HG03025 (cell line): ENCODE data around the gene IKBKG.
"Not testable (repeated sequence)": the region's sequence is repeated elsewhere in the genome, so short reads cannot be mapped to it uniquely, and the experiment has no call there.

Source experiments
- ATAC-seq: cut with Tn5 transposase; IDR thresholded peaks from one replicate; pipeline ENCODE4 v1.9.1; 2021; ENCODE audit warnings: mild to moderate bottlenecking, moderate library complexity; ENCODE audit not compliant: unreplicated experiment, low FRiP score

IKBKG gene

GRCh38 chrX:154552112-154552806 is 4.8 kb downstream of the IKBKG start:
- ATAC-seq = not testable (repeated sequence)

- not testable (repeated sequence) for ATAC-seq
Measured at GRCh38 chrX:154558060-154558690, 10.8 kb downstream of the IKBKG start.

DNA sequence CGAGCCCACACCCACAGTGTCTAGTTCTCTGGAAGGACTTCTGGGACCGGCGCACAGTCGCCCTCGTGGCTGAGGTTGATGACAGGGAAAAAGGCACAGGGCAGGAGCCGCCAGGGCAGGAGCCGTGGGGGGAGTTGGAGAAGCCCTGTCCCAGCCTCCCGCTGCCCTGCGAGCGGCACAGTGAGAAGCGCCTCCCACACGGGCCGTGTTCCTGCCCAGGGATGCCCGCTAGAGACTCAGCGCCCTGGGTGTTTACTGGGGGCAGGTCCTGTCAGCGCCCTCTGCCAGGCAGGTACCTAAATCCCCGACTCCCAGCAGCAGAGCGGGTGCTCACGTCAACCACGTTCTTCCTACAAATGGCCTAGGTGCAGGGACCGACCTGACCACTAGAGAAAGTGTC is 11.5 kb downstream of the IKBKG start:
- ATAC-seq = not testable (repeated sequence)

GRCh38 chrX:154560326-154560725 is 12.9 kb downstream of the IKBKG start:
- not testable (repeated sequence) for ATAC-seq

DNA sequence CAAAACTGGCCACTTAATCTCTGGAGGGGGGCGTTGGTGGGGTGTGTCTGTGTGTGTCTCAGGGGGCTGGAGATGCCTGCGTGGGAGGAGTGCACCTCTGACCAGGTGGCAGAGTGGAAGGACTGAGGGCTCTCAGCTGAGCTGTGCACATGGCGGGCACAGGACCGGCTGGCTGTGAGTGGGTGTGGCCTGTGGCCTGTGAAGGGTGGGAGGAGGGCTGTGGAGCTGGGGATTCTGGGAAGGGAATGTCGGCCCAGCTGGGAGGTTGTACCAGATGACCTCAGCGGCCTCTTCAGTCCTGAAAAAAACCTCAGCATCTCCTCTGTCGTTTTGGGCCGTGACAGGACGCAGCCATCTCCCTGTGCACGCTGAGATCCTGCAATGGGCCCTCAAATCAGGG is 14.9 kb downstream of the IKBKG start:
- ATAC-seq = not testable (repeated sequence)

- ATAC-seq = not testable (repeated sequence)
Measured at GRCh38 chrX:154570361-154570760, 22.9 kb downstream of the IKBKG start.

DNA sequence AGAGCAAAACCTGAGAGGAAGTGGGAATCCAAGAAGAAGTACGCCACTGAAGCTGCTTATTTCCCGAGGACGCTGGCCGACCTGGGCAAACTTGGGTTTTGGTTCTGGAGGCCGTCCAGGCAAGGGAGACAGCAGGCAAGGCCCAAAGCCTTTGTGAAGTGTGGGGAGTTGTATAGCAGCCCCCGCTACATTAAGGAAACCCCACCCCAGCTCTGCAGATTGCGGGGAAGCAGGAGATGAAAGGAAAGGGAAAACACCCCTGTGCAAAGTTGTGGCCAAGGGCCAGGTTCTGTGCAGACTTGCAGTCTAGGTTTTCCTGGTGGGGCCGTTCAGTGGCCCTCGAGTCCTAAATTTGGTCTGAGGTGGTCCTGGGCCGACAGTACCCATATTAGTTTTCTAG is 25.6 kb downstream of the IKBKG start:
- not testable (repeated sequence) for ATAC-seq

- ATAC-seq = not testable (repeated sequence)
Measured at GRCh38 chrX:154575076-154575475, 27.7 kb downstream of the IKBKG start.

DNA sequence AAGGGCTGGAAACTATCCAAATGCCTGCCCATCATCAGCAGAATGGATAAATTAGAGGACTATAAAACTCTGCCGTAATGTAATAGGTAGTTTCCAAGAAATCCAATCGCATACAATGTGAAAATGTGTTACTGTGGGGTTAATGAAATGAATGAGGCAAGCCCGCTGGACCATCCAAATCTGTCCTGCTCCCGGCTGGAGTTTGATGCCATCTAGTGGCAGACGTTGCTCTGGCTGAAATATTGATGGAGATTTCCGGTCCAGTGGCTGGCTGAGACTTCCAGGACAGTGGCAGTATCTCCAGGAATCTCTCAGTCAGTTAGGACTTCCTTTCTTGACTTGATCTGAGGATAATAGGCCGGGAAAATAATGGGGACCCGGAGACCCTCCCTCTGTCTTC is 35.6 kb downstream of the IKBKG start:
- not testable (repeated sequence) for ATAC-seq

GRCh38 chrX:154584585-154585183 is 37.3 kb downstream of the IKBKG start, which contains the start of gene CTAG1A:
CTAG1A (plus strand) TSS chrX:154585133; CDS start chrX:154585207, 74 bp downstream.
- ATAC-seq = not testable (repeated sequence)

- ATAC-seq = not testable (repeated sequence)
Measured at GRCh38 chrX:154590415-154590814, 43.0 kb downstream of the IKBKG start.

GRCh38 chrX:154592505-154592904 is 45.1 kb downstream of the IKBKG start:
- ATAC-seq = no peak

- ATAC-seq = no peak
Measured at GRCh38 chrX:154593201-154593600, 45.8 kb downstream of the IKBKG start.

DNA sequence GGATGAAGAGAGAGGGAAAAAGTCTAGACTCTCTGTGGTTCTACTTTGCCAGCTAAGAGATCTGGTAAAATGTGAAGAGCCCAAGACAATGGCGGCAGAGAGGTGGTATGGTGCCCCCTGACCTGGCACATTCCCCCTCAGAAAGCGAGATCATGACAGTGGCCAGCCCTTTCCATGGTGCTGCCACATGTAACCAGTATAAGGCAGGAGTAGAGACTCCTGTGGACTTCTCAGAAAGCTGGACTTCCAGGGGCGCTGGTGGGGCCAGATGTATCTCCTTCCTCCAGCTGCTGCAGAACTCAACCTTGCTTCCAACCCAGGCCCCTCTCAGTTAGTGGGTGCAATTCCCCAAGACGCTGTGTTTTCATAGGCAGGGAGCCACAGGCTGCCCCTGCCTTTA is 47.1 kb downstream of the IKBKG start:
- no peak for ATAC-seq

- ATAC-seq = no peak
Measured at GRCh38 chrX:154595559-154596249, 48.3 kb downstream of the IKBKG start.

- no peak for ATAC-seq
Measured at GRCh38 chrX:154596290-154596929, 49.0 kb downstream of the IKBKG start.

- no peak for ATAC-seq
Measured at GRCh38 chrX:154597221-154597620, 49.8 kb downstream of the IKBKG start.

DNA sequence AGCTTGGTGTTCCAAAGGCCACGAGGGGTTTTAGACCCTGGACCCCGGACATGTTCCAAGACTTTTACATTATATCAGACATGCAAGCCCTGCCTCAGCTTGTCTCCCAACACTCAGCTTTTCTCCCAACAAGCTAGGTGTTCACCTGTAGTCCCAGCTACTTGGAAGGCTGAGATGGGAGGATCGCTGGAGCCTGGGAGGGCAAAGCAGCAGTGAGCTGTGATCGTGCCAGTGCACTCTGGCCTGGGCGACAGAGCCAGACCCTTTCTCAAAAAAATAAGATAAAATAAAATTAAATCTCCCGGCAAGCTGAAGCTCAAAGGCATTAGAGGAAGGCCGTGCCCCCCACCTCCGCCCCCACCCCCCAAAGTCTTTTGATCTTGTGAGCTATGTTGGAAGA is 51.2 kb downstream of the IKBKG start:
- ATAC-seq = no peak

GRCh38 chrX:154599531-154599930 is 52.1 kb downstream of the IKBKG start:
- no peak for ATAC-seq

DNA sequence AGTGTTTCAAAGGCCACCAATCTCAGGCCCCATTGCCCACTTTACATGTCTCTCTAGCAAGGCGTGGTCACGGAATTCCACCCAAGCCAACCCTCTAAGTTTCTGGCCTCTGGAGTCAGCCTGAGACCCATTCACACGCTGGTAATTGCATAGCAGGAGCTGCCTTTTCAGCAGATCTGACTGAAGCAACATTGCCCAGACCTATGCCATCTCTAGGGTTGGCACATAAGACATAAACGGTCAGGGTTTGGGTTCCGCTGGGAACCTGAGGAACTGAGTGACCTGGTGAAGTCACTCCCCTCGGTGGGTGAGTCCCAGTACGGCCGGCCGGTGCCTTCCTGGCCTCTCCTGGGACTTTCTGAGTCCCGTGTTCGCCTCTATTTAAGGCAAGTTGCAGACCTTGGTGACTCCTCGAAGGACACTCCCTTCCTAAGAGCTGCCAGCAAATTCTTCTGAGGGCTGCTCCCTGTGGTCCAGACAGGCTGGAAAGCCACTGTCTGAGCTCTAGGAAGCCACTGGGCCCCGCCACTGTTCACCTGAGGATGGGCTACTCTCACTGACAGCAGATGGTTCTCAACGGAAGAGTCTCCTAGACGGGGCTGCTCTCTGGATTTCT is 53.4 kb downstream of the IKBKG start:
- ATAC-seq = no peak
